ENCODE results near the gene TBX5. TPM values are rescaled to one million over a fixed set of nuclear protein-coding genes. Genes with fewer than 3 reads are reported as not detected.

Gene TBX5
- total and polyA plus RNA-seq, 4 donors: 0.33 to 0.42 TPM; not detected in 2

DNA sequence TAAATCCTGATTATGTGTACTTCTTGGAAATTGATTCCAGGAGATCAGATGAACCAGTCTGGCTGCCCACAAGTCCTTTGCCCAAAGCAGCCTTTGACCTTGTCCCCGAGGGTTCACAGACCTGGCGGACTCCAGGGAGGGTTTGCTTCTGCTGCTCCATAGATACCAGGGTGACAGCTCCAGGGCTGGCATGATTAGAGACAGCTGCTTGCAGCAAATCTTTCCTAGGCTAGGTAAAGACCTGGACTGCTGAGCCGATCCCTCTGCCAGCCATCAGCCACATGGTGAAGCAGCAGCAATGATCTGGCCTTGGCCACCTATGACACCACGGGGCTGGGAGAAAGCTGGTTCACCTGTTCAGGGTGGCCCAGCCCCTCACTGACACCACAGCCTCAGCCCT, 10.1 kb upstream of the TBX5 start:
- H3K36me3 ChIP-seq (ENCODE audit: control insufficient read depth in 1 of 2, insufficient read depth in 2 of 2, low read length in 1 of 2): no peaks in the 10 kb centered on the region
- intact Hi-C loops (cut with DNase I): no loop called here
- H3K27me3 ChIP-seq (ENCODE audit: control insufficient read depth in 1 of 2, insufficient read depth in 2 of 2, low read length in 1 of 2): peaks cover 1 to 4% of the 10 kb centered on the region in 2 donors
- no peak overlapping the region for H3K27ac ChIP-seq (ENCODE audit: low read depth in 1 of 2, low read length in 2 of 2)
- DNase-seq (no peak), ATAC-seq (ENCODE audit: low FRiP score) (no peak)
- H3K4me1 ChIP-seq (ENCODE audit: control insufficient read depth in 1 of 2, insufficient read depth in 2 of 2, low read length in 2 of 2): no peaks in the 10 kb centered on the region
- H3K9me3 ChIP-seq (ENCODE audit: control insufficient read depth, low read length): no peaks in the 10 kb centered on the region
- no peak overlapping the region for H3K4me3 ChIP-seq (ENCODE audit: low read length in 2 of 2)
- WGBS, 2 donors: 68 to 76% methylated on average over 4 of the region's 4 CpGs

DNA sequence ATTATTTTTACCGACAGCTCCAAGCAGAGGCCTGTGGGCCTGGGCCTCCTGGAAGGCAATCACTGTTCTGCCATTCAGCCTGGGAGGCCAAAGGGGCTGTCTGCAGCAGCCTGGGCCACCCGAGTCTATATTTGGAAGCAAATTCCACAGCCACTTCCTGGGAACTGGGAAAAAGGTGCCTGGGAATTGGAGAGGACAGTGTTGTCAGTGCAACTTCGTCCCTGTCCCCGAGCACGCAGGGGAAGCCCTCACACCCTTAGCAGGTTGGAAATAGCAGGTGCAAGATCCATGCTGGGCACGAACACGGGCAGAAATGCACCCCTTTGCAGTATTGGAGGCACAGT, 9.6 kb upstream of the TBX5 start:
- WGBS, 2 donors: 39 to 63% methylated on average over 7 of the region's 7 CpGs
- ATAC-seq (ENCODE audit: low FRiP score): no peak
- Histone ChIP-seq H3K4me1 (ENCODE audit: control insufficient read depth in 1 of 2, insufficient read depth in 2 of 2, low read length in 2 of 2) (no peaks in the 10 kb centered on the region), H3K4me3 (ENCODE audit: low read length in 2 of 2) (no peak overlapping the region), H3K27me3 (ENCODE audit: control insufficient read depth in 1 of 2, insufficient read depth in 2 of 2, low read length in 1 of 2) (peaks cover 1 to 4% of the 10 kb centered on the region in 2 donors), H3K9me3 (ENCODE audit: control insufficient read depth, low read length) (no peaks in the 10 kb centered on the region), H3K36me3 (ENCODE audit: control insufficient read depth in 1 of 2, insufficient read depth in 2 of 2, low read length in 1 of 2) (no peaks in the 10 kb centered on the region), H3K27ac (ENCODE audit: low read depth in 1 of 2, low read length in 2 of 2) (no peak overlapping the region)
- intact Hi-C loops (cut with DNase I): no loop called here
- DNase-seq: no peak

GRCh38 chr12:114414866-114415524, 9.1 kb upstream of the TBX5 start:
- Histone ChIP-seq H3K9me3 (ENCODE audit: control insufficient read depth, low read length) (no peaks in the 10 kb centered on the region), H3K36me3 (ENCODE audit: control insufficient read depth in 1 of 2, insufficient read depth in 2 of 2, low read length in 1 of 2) (no peaks in the 10 kb centered on the region), H3K27me3 (ENCODE audit: control insufficient read depth in 1 of 2, insufficient read depth in 2 of 2, low read length in 1 of 2) (peaks cover 1 to 4% of the 10 kb centered on the region in 2 donors), H3K4me1 (ENCODE audit: control insufficient read depth in 1 of 2, insufficient read depth in 2 of 2, low read length in 2 of 2) (no peaks in the 10 kb centered on the region), H3K4me3 (ENCODE audit: low read length in 2 of 2) (no peak overlapping the region), H3K27ac (ENCODE audit: low read depth in 1 of 2, low read length in 2 of 2) (no peak overlapping the region)
- no peak for ATAC-seq (ENCODE audit: low FRiP score)
- no peak for DNase-seq
- WGBS, 2 donors: 43 to 56% methylated on average over 11 of the region's 11 CpGs
- intact Hi-C loops (cut with DNase I): no loop called here

DNA sequence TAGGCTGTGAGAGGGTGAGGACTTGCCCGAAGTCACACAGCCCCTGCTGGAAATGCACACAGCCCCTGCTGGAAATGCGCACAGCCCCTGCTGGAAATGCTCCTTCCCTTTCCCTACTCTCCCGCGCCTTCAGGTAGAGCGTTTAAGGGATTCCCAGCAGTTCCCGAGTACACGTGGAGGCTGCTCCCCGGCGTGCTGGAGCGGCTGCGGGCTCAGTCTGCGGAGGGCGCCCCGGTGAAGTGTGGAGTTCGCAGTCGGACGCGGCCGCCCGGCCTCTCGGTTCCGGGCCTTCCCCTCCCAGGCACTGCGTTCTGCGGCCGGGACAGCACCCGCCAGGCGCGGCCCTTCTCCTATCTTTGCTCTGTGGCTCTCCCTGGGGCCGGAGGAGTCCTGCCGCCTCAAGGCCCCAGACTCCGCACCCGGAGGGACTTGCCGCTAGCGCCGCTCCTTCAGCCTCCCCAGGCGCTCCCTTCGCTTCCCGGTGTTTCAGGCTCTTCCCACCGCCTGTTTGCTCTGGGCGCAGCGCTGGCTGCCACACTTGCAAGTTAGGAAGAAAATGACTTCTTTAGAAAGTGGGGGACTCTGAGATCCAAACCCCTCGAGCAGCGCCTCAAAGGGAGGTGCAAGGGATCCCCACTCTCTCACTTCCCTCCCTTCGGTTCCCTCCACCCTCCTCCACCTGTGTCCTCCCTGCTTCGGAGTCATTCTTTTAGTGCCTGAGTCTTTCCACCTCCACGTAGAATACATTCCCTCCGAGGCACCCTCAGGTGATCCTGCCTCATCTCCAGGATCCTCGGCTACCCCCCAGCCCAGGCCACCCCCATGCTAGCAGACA, 8.3 kb upstream of the TBX5 start:
- Histone ChIP-seq H3K4me1 (ENCODE audit: control insufficient read depth in 1 of 2, insufficient read depth in 2 of 2, low read length in 2 of 2) (no peaks in the 10 kb centered on the region), H3K27me3 (ENCODE audit: control insufficient read depth in 1 of 2, insufficient read depth in 2 of 2, low read length in 1 of 2) (peaks cover 1 to 4% of the 10 kb centered on the region in 2 donors)

GRCh38 chr12:114412825-114413749, 7.1 kb upstream of the TBX5 start:
- Histone ChIP-seq H3K4me3 (ENCODE audit: low read length in 2 of 2) (no peak overlapping the region), H3K27me3 (ENCODE audit: control insufficient read depth in 1 of 2, insufficient read depth in 2 of 2, low read length in 1 of 2) (peaks cover 1 to 4% of the 10 kb centered on the region in 2 donors), H3K36me3 (ENCODE audit: control insufficient read depth in 1 of 2, insufficient read depth in 2 of 2, low read length in 1 of 2) (no peaks in the 10 kb centered on the region), H3K9me3 (ENCODE audit: control insufficient read depth, low read length) (no peaks in the 10 kb centered on the region), H3K27ac (ENCODE audit: low read depth in 1 of 2, low read length in 2 of 2) (no peak overlapping the region), H3K4me1 (ENCODE audit: control insufficient read depth in 1 of 2, insufficient read depth in 2 of 2, low read length in 2 of 2) (no peaks in the 10 kb centered on the region)
- ATAC-seq (ENCODE audit: low FRiP score) (no peak), DNase-seq (no peak)
- intact Hi-C loops (cut with DNase I): no loop called here
- 19 to 37% methylated on average over 20 of the region's 20 CpGs for WGBS, 2 donors

More for the DNA sequence above, 8.3 kb upstream of the TBX5 start:
- WGBS, 2 donors: 5 to 8% methylated on average over 40 to 48 of the region's 48 CpGs
- no peak overlapping the region for H3K4me3 ChIP-seq (ENCODE audit: low read length in 2 of 2)
- no peak for ATAC-seq (ENCODE audit: low FRiP score)
- DNase-seq: no peak
- no peak overlapping the region for H3K27ac ChIP-seq (ENCODE audit: low read depth in 1 of 2, low read length in 2 of 2)
- H3K36me3 ChIP-seq (ENCODE audit: control insufficient read depth in 1 of 2, insufficient read depth in 2 of 2, low read length in 1 of 2): no peaks in the 10 kb centered on the region
- intact Hi-C loops (cut with DNase I): no loop called here
- H3K9me3 ChIP-seq (ENCODE audit: control insufficient read depth, low read length): no peaks in the 10 kb centered on the region

DNA sequence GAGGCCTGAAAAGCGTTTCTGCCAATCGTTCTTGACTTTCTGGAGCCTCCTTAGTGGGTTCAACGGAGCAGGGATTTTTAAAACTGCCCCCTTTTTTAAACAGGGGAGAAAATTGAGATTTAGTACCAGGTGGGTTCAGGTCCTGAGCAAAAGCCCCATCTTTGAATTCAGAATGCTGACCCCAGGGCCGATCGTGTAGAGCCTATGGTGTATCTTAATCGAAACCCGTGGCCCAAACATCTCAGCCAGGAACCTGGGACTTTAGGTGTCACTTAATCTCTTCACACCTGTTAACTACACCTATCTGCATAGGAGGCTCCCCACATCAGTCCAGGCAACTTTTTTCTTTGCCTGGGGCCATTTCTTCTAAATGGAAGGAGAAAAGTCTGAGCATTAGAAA, 6.4 kb upstream of the TBX5 start:
- H3K27ac ChIP-seq (ENCODE audit: low read depth in 1 of 2, low read length in 2 of 2): no peak overlapping the region

DNA sequence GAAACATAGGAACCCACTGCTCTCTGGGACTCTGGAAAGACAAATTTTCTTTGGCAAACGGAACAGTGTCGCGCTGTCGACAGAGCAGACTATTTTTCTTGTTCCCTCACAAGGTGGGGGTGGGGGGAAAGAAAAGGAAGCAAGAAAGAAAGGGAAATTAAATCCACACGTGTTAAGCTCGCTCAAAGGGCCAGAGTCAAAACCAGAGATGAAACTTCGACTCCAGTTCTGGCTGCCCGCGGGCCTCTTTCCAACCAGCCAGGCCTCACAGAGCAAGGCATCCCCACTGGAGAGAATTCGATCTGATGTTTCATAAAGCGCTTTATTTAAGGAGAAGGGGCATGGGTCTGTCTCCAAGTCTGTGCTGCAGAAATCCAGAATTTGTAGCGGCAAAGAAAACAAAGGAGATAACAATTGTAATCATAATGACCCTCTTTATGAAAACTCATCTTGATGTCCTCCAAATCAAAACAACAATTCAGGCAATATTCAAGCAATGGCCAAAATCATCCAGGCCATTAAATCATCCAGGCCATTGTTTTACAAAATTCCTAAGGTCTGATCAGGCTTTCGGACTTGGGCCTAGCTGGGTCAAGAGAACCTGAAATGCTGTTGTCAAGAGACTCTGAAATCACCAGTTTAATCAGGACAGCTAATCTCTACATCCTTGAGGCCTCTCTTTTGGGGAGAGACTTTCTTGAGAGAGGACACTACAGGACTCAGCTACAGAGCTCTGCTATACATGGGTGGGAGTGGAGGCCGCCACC, 5.3 kb upstream of the TBX5 start:
- Histone ChIP-seq H3K4me1 (ENCODE audit: control insufficient read depth in 1 of 2, insufficient read depth in 2 of 2, low read length in 2 of 2) (no peaks in the 10 kb centered on the region), H3K27me3 (ENCODE audit: control insufficient read depth in 1 of 2, insufficient read depth in 2 of 2, low read length in 1 of 2) (peaks cover 0 to 4% of the 10 kb centered on the region in 2 donors)

More for the DNA sequence above, 6.4 kb upstream of the TBX5 start:
- ATAC-seq (ENCODE audit: low FRiP score): no peak
- 42 to 64% methylated on average over 7 of the region's 7 CpGs for WGBS, 2 donors
- Histone ChIP-seq H3K4me3 (ENCODE audit: low read length in 2 of 2) (no peak overlapping the region), H3K9me3 (ENCODE audit: control insufficient read depth, low read length) (no peaks in the 10 kb centered on the region), H3K36me3 (ENCODE audit: control insufficient read depth in 1 of 2, insufficient read depth in 2 of 2, low read length in 1 of 2) (no peaks in the 10 kb centered on the region), H3K27me3 (ENCODE audit: control insufficient read depth in 1 of 2, insufficient read depth in 2 of 2, low read length in 1 of 2) (peaks cover 0 to 4% of the 10 kb centered on the region in 2 donors), H3K4me1 (ENCODE audit: control insufficient read depth in 1 of 2, insufficient read depth in 2 of 2, low read length in 2 of 2) (no peaks in the 10 kb centered on the region)
- intact Hi-C loops (cut with DNase I): no loop called here
- DNase-seq: no peak

More for the DNA sequence above, 5.3 kb upstream of the TBX5 start:
- H3K36me3 ChIP-seq (ENCODE audit: control insufficient read depth in 1 of 2, insufficient read depth in 2 of 2, low read length in 1 of 2): no peaks in the 10 kb centered on the region
- no peak overlapping the region for H3K4me3 ChIP-seq (ENCODE audit: low read length in 2 of 2)
- DNase-seq (no peak), ATAC-seq (ENCODE audit: low FRiP score) (no peak)
- intact Hi-C loops (cut with DNase I): no loop called here
- WGBS, 2 donors: 80 to 81% methylated on average over 14 of the region's 14 CpGs
- H3K9me3 ChIP-seq (ENCODE audit: control insufficient read depth, low read length): no peaks in the 10 kb centered on the region
- no peak overlapping the region for H3K27ac ChIP-seq (ENCODE audit: low read depth in 1 of 2, low read length in 2 of 2)

Measured in aorta (tissue), 5 donors.